Measurements from ENCODE around the gene PREP.

- TF ChIP-seq POLR2A (IDR thresholded peaks at IDR 0.05; ENCODE audit: low read depth, low read length) (no peak), POLR2AphosphoS5 (IDR thresholded peaks at IDR 0.05; ENCODE audit: low read depth, low read length) (no peak), TAF1 (IDR thresholded peaks at IDR 0.05; ENCODE audit: low read depth, low read length) (no peak), SPI1 (IDR thresholded peaks at IDR 0.05; ENCODE audit: low read depth, low read length) (no peak), PAX5 (IDR thresholded peaks at IDR 0.05; ENCODE audit: insufficient read depth, low read length, severe bottlenecking) (no peak)
Measured at GRCh38 chr6:105380634-105381033, 22.2 kb downstream of the PREP start.
